Measurements from ENCODE around the gene LAMA3.

LAMA3 gene, protein sequence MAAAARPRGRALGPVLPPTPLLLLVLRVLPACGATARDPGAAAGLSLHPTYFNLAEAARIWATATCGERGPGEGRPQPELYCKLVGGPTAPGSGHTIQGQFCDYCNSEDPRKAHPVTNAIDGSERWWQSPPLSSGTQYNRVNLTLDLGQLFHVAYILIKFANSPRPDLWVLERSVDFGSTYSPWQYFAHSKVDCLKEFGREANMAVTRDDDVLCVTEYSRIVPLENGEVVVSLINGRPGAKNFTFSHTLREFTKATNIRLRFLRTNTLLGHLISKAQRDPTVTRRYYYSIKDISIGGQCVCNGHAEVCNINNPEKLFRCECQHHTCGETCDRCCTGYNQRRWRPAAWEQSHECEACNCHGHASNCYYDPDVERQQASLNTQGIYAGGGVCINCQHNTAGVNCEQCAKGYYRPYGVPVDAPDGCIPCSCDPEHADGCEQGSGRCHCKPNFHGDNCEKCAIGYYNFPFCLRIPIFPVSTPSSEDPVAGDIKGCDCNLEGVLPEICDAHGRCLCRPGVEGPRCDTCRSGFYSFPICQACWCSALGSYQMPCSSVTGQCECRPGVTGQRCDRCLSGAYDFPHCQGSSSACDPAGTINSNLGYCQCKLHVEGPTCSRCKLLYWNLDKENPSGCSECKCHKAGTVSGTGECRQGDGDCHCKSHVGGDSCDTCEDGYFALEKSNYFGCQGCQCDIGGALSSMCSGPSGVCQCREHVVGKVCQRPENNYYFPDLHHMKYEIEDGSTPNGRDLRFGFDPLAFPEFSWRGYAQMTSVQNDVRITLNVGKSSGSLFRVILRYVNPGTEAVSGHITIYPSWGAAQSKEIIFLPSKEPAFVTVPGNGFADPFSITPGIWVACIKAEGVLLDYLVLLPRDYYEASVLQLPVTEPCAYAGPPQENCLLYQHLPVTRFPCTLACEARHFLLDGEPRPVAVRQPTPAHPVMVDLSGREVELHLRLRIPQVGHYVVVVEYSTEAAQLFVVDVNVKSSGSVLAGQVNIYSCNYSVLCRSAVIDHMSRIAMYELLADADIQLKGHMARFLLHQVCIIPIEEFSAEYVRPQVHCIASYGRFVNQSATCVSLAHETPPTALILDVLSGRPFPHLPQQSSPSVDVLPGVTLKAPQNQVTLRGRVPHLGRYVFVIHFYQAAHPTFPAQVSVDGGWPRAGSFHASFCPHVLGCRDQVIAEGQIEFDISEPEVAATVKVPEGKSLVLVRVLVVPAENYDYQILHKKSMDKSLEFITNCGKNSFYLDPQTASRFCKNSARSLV (N-terminal part only)

DNA sequence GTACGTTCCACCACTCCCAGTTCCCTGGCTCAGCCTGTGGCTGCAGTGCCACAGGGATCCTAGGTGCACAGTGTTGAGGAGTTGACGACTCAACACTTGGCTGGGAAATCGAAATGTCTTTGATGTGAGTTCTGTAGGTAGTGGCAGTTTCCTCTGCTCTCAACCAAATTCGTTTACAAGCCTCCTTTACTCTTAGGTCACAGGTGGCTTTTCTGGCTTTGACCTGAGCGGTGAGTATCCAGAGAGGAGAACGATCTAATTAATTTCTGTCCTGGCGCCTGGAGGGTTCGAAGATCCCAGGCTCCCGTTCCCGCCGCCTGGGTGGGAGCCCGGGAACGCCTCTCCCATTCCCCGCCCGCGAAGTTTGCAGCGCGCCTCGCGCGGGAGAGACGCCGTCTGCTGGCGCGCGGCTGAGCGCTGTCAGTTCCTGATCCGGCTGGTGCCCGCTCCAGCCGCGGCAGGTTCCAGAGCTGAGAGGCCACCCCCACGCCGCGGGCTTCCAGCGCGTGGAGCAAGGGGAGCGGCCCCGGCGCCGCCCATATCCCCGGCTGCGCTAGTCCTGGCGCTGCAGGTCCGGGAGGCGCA lies at the start of gene LAMA3:
LAMA3 (plus strand) TSS at position 423 of the 585 bp plus-strand sequence. CDS start 231 bp downstream, outside the sequence.
- DNase-seq = peak; percentile 54

DNA sequence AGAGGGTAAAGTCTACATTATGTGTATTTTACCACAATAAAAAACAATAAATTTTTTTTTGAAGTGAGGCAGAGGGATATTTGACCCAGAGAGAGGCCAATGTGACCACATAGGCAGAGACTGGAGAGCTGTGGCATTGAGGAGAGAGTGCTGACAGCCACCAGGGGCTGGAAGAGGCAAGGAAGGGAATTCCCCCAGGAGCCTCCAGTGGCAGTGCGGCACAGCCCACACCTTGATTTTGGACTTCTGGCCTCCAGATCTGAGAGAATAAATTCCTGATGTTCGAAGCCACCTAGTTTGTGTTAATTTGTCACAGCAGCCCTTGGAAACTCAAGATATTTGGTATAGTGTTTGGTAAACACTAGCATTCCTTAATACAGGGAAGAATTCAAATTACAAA lies 49.2 kb upstream of the LAMA3 start:
- no peak for DNase-seq

DNA sequence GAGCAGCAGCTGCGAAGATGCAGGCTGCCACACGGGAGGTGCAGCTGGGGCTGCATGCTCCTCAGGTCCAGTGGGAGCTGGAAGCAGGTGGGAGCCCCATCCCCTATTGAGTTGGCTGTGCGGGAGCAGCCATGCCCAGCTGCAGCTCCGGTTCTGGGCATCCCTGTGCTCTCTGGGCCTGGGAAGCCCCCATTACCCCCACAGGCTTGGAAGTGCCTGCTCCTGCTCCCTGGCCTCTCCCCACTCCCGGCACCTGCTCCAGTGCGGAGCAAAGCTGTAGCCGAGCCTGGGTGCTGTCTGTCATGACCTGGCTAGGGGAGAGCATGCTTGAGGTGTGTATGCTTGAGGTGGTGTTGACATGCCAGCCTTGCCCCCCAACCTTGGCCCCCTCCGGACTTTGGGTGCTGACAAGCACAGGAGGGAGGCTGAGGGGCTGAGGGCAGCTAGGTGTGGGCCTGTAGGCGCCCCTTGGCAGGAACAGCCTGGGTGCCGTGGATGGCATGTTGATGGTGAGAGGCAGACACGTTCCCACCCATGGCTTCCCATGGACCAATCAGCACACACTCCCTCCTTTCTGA lies 48.0 kb upstream of the LAMA3 start:
- DNase-seq = no peak

DNA sequence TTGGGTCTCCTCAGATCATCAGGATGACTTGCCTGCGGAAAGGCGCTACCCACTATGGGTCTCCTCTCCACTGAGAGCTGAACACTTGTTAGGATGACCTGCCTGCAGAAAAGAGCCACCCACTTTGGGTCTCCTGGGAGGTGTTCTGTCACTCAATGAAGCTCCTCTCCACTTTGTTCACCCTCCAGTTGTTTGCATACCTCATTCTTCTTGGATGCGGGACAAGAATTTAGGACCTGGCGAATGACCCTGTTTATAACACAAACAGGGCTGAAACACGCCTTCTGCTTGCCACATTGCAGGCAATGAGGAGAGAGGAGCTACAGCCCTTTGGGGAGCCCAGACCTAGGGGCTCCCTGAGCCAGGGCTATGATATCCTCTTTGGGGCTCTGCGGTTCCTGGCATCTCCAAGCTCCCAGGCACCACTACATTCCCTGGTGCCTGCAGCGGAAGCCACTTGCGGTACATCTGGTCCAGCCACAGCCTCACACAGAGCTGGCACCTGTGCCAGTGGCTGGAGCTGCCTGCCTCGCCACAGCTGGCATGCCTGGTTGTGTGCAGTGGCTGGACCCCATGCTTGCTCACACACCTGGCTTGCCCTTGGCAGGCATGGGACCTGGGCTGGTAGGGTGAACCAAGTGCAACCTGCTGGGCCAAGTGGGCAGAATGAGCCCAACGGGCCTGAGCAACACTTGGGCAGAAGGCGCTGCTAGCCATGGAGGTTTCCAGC lies 47.2 kb upstream of the LAMA3 start:
- no peak for DNase-seq

DNA sequence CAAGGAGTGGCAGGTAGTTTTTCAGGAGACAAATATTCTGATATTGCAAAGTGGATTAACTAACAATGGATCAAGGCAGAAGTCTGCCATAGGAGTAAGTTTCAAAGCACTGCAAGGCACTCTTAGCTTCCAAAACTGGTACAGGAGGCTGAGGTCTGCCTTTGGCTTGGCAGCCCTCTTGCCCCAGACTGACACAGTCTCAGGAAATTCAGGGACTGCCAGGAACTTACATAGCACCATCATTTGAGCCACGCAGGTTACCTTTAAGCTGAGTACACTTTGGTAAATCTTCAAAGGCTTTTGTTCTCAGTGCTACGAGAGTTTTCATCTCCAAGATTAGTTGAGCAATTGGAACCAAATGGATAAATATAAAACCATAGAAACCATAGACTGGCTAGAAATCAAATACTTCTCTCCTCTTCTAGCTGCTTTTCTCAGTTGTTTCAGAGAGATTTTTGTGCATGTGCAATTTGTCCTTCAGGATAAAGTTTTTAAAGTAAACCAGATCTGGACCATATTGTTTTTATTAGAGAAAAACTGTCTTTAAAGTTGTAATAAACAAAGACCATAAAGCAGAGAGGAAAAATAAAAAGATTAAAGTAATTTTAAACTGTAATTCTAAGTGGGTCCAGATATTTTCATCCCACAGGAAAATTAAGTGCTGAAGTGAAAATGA lies 45.3 kb upstream of the LAMA3 start:
- DNase-seq = no peak

DNA sequence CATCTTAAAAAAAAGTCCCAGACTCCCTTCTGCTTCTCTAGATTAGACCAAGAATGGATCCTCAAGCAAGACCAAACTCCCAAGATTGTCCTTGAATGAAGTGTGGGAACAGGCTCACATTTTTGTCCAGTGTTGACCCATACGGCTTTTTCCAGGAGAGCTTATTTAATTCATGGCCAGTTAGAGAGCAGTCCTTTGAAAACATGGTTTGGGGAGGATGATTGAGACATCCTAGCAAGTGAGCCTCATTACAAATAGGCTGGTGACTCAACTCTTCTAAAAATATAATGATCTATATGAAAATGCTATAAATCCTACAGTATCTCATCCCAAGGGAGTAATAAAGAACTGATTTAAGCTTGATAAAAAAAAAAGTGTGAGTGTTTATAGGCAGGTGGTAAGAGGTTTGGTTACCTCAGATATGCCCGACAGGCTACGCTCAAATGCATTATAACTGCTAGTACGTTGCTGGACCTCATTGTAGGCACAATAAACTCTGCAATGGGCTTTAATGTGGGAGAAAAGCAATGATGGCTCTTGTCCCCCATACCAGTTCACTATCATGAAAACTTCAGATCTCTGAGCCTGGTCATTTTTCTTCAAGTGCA lies 43.6 kb upstream of the LAMA3 start:
- DNase-seq = no peak

DNA sequence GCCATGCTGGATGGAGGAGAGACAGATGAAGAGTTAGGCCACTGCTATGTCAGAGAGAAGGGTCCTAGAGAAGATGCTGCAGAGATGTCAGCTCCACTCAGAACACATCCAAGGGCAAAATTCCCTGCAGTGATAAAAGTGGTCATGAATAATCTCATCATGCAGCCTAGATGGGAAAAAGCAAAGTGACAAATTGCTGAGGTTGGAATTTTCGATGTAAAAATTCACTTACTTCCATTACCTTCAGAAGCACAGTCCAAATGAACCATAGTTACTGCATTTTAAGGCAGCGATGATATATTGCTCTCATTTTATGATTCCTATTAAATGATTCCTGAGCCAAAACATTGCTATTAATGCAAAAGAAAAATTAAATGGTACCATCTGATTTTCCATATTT lies 43.0 kb upstream of the LAMA3 start:
- DNase-seq = no peak

DNA sequence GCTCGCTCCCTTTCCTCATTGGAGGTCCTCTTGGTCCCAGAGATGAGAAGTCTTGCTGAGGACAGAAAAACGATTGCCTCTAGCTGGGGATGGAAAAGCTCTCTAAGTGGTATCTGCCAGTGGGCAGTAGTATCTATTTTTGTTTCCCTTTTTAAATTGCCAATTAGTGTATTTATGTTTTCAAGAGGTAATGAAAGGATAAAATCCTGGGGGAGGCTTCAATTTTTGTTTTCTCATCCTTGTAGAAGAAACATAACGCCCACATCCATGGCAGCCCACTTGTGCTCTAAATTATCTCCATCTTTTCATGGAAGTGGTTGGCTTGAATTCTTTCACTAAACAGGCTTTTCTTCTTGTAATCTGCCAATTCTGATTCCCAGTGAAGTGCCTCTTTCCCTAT lies 40.8 kb upstream of the LAMA3 start:
- DNase-seq = no peak

DNA sequence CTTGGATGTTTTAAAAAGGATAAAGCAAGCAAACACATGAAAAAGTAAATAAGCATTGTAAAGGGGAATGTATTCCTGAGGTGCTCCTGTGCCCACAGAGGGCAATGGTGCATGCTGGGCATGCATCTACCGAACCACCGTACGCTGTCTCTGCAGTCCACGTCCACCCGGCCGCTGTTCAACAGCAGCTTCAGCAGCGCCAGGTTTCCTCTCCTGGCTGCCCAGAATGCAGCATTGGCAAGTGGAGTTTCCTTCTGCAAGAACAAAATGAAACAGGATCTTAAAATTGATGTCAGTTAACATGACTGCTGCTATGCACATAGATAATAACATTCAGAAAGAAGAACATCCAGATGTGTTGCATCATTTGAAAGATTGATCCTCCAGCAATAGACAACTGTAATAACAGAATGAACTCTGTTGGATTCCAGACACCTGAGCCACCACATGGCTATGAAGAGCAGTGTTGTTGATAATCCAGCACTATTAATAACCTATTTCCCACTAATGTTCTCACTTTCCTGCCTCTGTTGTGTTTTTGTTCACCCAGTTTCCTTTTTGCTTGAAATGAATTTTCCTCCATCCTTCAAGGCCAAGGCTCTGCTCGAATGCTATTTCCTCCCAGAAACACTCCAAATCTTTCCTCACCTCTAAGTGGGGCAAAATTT lies 40.2 kb upstream of the LAMA3 start:
- no peak for DNase-seq

DNA sequence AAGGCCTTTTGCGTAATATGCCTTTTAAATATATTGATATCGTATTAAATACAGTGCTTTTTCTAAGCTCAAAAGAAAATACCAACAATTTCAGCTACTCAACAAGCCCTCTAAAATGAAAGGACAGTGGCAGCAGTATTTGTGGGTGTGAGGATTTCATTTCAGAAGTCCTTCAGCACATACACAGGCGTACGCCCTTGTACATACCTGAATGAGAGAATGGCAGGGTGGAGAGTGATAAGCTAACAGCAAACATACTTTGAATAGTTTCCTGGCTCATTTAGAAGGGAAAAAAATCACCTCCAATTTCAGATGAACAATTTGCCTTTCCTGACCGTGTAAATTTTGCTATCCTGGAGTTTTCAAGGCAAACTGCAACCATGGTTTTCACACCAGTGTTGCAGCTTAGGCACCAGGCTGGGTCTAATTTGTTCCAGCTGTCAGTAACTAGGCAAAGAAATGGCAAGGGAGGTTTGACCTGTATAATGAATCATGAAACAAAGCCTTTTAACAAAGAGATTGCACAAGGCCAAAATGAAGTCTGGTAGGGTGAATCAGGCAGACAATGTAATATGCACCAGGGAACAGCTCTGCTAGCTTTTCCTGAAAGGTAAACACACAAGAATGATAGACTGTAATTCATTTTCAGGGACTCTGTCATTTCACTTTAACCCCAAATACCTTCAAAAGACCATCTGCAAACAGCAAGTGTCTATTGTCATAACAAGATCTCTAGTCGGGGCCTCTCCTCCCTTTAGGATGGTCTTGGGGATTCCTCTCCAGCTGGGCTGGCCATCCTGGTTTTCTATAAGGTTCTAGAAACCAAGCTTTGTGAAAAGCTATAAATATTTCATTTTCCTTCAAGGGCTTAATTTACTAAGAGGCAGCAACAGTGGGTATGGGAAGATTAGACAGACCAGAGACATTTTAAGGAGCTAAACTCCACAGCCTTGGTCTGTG lies 38.0 kb upstream of the LAMA3 start:
- DNase-seq = no peak

DNA sequence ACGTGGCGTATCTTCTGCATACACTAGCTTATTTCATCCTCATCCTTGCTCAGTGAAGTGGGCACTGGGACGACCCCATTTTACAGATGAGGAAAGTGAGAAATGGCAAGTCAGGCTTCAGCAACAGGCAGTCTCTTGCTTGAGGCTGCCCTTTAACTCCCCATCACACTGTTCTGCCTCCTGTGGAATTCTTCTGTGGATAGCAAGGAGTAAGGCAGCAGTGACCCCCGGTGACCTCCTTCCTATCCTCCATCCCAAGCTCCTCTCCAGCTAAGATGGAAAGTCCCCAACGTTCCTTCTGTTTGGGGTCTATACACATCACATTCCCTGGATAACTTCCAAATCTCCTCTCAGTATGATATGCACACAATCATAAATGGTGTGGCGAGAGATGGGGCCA lies 37.0 kb upstream of the LAMA3 start:
- no peak for DNase-seq

DNA sequence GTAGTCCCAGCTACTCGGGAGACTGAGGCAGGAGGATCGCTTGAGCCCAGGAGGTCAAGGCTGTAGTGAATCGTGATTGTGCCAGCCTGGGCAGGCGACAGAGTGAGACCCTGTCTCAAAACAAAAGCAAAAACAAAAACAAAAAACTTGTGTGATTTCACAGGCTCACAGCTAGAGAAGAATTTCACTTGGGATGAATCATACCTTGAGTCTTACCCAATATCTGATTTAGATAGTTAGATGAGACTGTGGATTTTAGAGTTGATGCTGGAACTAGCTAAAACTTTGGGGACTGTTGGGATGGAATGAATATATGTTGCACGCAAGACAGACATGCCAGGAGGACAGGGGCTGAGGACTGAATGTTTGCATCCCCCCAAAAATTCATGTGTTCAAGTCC lies 31.0 kb upstream of the LAMA3 start:
- peak; percentile 9 for DNase-seq

DNA sequence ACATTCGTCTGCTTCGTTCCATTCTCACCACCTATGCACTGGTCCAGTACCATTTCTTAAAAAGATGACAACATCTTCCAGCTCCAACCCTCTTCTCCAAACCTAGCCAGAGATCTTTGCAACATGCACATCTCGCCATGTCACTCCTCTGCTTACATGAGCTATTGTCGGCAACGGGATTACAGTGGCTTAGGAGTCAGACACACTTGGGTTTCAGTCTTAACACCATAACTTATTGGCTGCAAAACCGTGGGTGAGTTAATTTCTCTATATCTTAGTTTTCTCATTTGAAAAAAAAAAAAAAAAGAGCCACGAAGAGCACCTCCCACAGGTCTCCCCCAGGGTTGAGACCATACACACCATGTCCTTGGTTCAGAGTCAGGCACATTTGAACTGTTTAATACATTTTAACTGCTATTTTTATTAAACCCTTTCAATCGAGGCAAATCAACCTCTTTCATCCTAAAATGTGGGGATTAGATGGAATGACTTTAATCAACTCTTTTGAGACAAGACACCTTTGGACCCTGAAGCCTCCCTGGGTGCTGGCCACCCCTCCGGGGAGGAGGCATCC lies 27.4 kb upstream of the LAMA3 start:
- DNase-seq = no peak

DNA sequence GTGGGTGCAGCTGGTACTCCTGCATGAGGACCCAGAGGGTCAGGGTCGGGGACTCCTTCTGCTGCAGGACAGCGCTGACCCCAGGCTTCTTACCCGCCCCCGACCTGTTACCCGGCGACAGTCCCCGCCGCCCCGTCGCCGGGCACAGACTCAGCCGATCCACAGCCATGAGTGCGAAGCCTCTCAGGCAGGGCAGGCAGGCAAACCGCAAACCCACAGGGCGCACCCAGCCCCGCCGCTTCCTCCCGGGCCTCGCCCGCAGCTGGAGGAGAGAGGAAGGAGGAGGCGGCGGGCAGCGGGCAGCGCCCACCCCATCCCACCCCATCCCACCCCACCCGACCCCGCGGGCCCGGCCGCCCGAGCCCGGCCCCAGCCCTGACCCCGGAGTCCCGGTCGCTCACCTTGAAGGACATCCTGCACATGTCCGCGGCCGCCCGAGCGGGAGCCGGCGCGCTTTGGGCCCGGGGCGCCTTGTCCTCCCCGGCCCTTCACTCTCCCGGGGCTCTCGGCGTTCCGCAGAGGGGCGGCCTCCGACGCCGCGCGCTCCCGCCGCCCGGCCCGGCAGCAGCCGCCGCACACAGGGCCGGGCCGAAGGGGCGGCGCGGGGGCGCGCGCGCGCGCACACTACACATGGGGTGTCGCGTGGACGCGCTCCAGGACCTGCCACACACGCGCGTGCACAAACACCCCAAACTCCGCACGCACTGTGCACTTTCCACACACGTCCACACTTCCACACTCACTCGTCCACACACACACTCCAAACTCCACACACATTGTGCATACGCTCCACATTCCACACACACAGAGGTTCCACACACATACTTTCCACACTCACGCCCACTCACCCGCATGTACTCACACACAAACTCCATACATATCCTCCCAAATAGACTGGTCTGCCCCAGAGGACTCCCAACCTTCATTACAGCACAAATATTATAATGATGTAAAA lies 26.7 kb upstream of the LAMA3 start, which contains the start of gene ANKRD29:
ANKRD29 (minus strand) TSS at position 603 of the 955 bp plus-strand sequence; CDS start at position 422, 181 bp downstream.
- peak; percentile 34 for DNase-seq

DNA sequence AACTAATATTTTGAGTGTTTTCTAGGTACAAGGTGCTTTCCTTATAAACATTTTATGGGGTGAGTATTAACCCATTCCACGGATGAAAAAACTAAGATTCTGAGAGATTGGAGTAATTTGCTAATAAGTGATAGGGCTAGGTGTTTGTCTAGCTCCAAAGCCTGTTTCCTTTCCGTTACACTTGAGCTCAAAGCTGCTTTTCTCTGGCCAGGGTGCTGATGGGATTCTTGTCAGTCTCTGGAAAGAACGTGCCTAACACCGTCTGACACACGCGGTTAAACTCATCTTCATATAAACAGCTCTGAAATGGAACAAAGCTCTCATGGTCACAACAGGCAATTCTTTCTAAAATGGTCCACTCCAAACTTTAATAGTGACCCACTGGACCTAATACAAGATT lies 24.6 kb upstream of the LAMA3 start:
- no peak for DNase-seq

DNA sequence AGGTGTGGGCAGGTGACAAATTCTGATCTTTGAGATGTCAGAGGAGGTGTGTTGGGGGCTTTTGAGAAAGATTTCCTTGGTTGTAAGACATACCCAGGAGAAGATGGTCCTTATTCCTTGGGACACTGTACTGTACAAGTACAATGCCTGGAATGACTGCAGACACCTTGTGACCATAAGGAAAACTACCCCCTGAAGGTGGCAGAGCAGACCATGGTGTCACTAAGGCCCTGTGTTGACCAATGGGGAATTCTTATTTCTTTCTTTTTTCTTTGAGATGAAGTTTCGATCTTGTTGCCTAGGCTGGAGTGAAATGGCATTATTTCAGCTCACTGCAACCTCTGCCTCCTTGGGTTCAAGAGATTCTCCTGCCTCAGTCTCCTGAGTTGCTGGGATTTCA lies 22.1 kb upstream of the LAMA3 start:
- DNase-seq = no peak

DNA sequence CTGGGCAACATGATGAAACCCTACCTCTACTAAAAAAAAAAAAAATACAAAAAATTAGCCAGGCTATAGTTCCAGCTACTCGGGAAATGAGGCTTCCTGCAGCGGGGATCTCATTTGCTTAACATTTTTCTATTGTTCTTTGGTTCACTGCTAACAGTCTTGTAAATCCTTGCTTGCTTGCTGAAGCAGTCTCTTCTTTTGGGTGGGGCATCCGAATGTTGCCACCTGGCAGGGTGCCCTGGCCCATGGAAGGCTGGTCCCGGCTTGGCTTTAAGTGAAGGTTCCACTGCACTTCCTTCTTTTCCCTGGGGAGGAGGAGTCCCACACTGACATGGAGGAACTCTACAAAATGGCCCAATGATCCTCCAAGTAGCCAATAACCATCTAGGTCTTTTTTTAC lies 20.5 kb upstream of the LAMA3 start:
- DNase-seq = no peak

All from suppressor macrophage treated with lipopolysaccharide for 4 hours (primary cell).